SK-N-SH (cell line): ENCODE data around the gene TRPT1. TPM values are rescaled to one million over a fixed set of nuclear protein-coding genes. Genes with fewer than 3 reads are reported as not detected.

Experiments
- CTCF ChIA-PET: fragments of 300-600, 350-600 bp; formaldehyde crosslinking; extraction: SDS; loops from one replicate; lab custom pipeline; 2021; lab: Yijun Ruan, JAX
- POLR2A ChIA-PET: fragments of 350-600 bp; sonication (Branson Sonifier 250); formaldehyde crosslinking; extraction: SDS; loops from one replicate; lab custom pipeline; 2020; ENCODE audit warnings: antibody characterized with exemption, inconsistent platforms; lab: Yijun Ruan, JAX
- DNase-seq: peaks from one replicate; pipeline ENCODE4 v3.0.0; 2012
- H2AFZ ChIP-seq: fragments of 200-600 bp; sonication (generic); 2 replicates; pipeline ENCODE4 v1.8.1; 2016; ENCODE audit warnings: antibody characterized with exemption, mild to moderate bottlenecking, low read depth
- H3F3A ChIP-seq: fragments of 200-600 bp; sonication (generic); replicated peaks from 2 replicates; pipeline ENCODE3; 2016; ENCODE audit warnings: antibody characterized with exemption, mild to moderate bottlenecking; ENCODE audit not compliant: insufficient read depth
- H3K27ac ChIP-seq, 2 experiments: fragments of 200-500 bp in 1 of 2; fragments of 200-600 bp in 1 of 2; sonication (Bioruptor generic) in 1 of 2; sonication (generic), shearing (Covaris generic) in 1 of 2; 2 replicates each; pipeline versions ENCODE4 v1.5.1 to v1.6.1; 2014 to 2016; ENCODE audit warnings: low read depth in 2 of 2, inconsistent platforms in 1 of 2, low read length in 1 of 2, mild to moderate bottlenecking in 1 of 2, mixed read lengths in 1 of 2
- H3K27me3 ChIP-seq: fragments of 200-600 bp; sonication (generic), shearing (Covaris generic); 2 replicates; pipeline ENCODE4 v1.6.1; 2016; ENCODE audit warnings: mixed run types; ENCODE audit not compliant: insufficient read depth
- H3K36me3 ChIP-seq, 2 experiments: fragments of 200-500 bp in 1 of 2; fragments of 200-600 bp in 1 of 2; sonication (Bioruptor generic) in 1 of 2; sonication (generic) in 1 of 2; replicated peaks in 1 of 2; 2 replicates each; pipeline versions ENCODE3 to v1.5.1; 2014 to 2016; ENCODE audit warnings: low read length in 1 of 2, mild to moderate bottlenecking in 1 of 2; ENCODE audit not compliant: insufficient read depth in 2 of 2, control insufficient read depth in 1 of 2
- H3K4me1 ChIP-seq, 2 experiments: fragments of 200-500 bp in 1 of 2; fragments of 200-600 bp in 1 of 2; sonication (Bioruptor generic) in 1 of 2; sonication (generic), shearing (Covaris generic) in 1 of 2; 2 replicates each; pipeline versions ENCODE4 v1.5.1 to v1.6.1; 2014 to 2016; ENCODE audit warnings: low read depth in 1 of 2, low read length in 1 of 2, mixed run types in 1 of 2; ENCODE audit not compliant: insufficient read depth in 2 of 2, control insufficient read depth in 1 of 2
- H3K4me2 ChIP-seq: fragments of 200-600 bp; sonication (generic), shearing (Covaris generic); 2 replicates; pipeline ENCODE4 v1.6.1; 2017; ENCODE audit warnings: mixed run types
- H3K4me3 ChIP-seq, 2 experiments: fragments of 200-500 bp in 1 of 2; fragments of 200-600 bp in 1 of 2; sonication (Bioruptor generic) in 1 of 2; sonication (generic), shearing (Covaris generic) in 1 of 2; 2 replicates each; pipeline versions ENCODE4 v1.5.1 to v1.8.1; 2014 to 2016; ENCODE audit warnings: low read depth in 2 of 2, inconsistent platforms in 1 of 2, low read length in 1 of 2, mild to moderate bottlenecking in 1 of 2, mixed read lengths in 1 of 2, moderate library complexity in 1 of 2
- H3K79me2 ChIP-seq: fragments of 200-600 bp; sonication (generic); 2 replicates; pipeline ENCODE4 v1.8.1; 2017; ENCODE audit warnings: mild to moderate bottlenecking; ENCODE audit not compliant: insufficient read depth
- H3K9ac ChIP-seq: fragments of 200-600 bp; sonication (generic); 2 replicates; pipeline ENCODE4 v1.6.1; 2017; ENCODE audit warnings: mixed run types
- H3K9me2 ChIP-seq: fragments of 200-600 bp; sonication (generic); 2 replicates; pipeline ENCODE4 v1.6.1; 2017; ENCODE audit warnings: mixed run types
- H3K9me3 ChIP-seq: fragments of 200-600 bp; sonication (generic); 2 replicates; pipeline ENCODE4 v1.6.1; 2017; ENCODE audit warnings: mixed run types, mild to moderate bottlenecking, moderate library complexity
- H4K20me1 ChIP-seq: fragments of 200-600 bp; sonication (generic); 2 replicates; pipeline ENCODE4 v1.6.1; 2017; ENCODE audit warnings: mild to moderate bottlenecking, mixed run types; ENCODE audit not compliant: insufficient read depth
- CHD2 ChIP-seq: fragments of 150-350 bp; IDR thresholded peaks from 2 replicates; pipeline ENCODE4 v1.6.1; 2018; ENCODE audit warnings: low read length; ENCODE audit not compliant: partially characterized antibody
- FOSL2 ChIP-seq: IDR thresholded peaks from 2 replicates; pipeline ENCODE4 v1.4.0; 2012; ENCODE audit warnings: low read depth, mild to moderate bottlenecking, moderate library complexity, borderline replicate concordance
- GABPA ChIP-seq: IDR thresholded peaks from 2 replicates; pipeline ENCODE4 v1.4.0; 2012; ENCODE audit warnings: low read depth, mild to moderate bottlenecking
- MEF2A ChIP-seq: IDR thresholded peaks from 2 replicates; pipeline ENCODE4 v1.4.0; 2012; ENCODE audit warnings: low read depth, borderline replicate concordance
- MXI1 ChIP-seq: IDR thresholded peaks from 2 replicates; pipeline ENCODE4 v1.6.1; 2012; ENCODE audit warnings: mild to moderate bottlenecking, low read depth, low read length, improper control_type of control experiment
- NRF1 ChIP-seq: IDR thresholded peaks from 2 replicates; pipeline ENCODE4 v1.6.1; 2012; ENCODE audit warnings: low read depth, mild to moderate bottlenecking, low read length
- POLR2AphosphoS5 ChIP-seq: IDR thresholded peaks from 2 replicates; pipeline ENCODE4 v1.6.1; 2012; ENCODE audit warnings: low read depth, low read length
- RAD21 ChIP-seq: IDR thresholded peaks from 2 replicates; pipeline ENCODE4 v1.6.1; 2012; ENCODE audit warnings: mild to moderate bottlenecking, low read length
- RXRA ChIP-seq: IDR thresholded peaks from 2 replicates; pipeline ENCODE4 v1.4.0; 2012; ENCODE audit warnings: low read depth, mild to moderate bottlenecking, borderline replicate concordance
- SIN3A ChIP-seq: IDR thresholded peaks from 2 replicates; pipeline ENCODE4 v1.6.1; 2012; ENCODE audit warnings: low read depth, mild to moderate bottlenecking, low read length, moderate library complexity, borderline replicate concordance
- TCF12 ChIP-seq: IDR thresholded peaks from 2 replicates; pipeline ENCODE4 v1.4.0; 2012
- TEAD4 ChIP-seq: IDR thresholded peaks from 2 replicates; pipeline ENCODE4 v1.4.0; 2012; ENCODE audit warnings: mild to moderate bottlenecking, borderline replicate concordance; ENCODE audit not compliant: insufficient read depth
- WGBS: methylation state at CpG from one replicate; pipeline ENCODE4 v1.1.6; 2017; ENCODE audit warnings: low lambda C conversion rate; 5-methylcytosine and 5-hydroxymethylcytosine counted together
- polyA plus RNA-seq, 3 experiments: library from polyadenylated mRNA; depleted of rRNA; stranded (reverse); fragments of >200 nt; gene quantifications; 2 replicates each; pipeline ENCODE4 v1.2.3, GENCODE V29; 2012
- TF ChIP-seq, protein P1 (sequence below): IDR thresholded peaks from 2 replicates; pipeline ENCODE4 v1.4.0; 2012; ENCODE audit warnings: low read depth
- TF ChIP-seq, protein P2 (sequence below): fragments of 150-350 bp; IDR thresholded peaks from 2 replicates; pipeline ENCODE4 v1.6.1; 2017; ENCODE audit warnings: antibody characterized with exemption, low read length, low read depth, borderline replicate concordance
- TF ChIP-seq, protein P3 (sequence below): IDR thresholded peaks from 2 replicates; pipeline ENCODE4; 2012

The TRPT1 gene
- polyA plus RNA-seq, 1 of the 3 experiments (the other 2 are of a cell fraction), result 62.4 TPM

DNA sequence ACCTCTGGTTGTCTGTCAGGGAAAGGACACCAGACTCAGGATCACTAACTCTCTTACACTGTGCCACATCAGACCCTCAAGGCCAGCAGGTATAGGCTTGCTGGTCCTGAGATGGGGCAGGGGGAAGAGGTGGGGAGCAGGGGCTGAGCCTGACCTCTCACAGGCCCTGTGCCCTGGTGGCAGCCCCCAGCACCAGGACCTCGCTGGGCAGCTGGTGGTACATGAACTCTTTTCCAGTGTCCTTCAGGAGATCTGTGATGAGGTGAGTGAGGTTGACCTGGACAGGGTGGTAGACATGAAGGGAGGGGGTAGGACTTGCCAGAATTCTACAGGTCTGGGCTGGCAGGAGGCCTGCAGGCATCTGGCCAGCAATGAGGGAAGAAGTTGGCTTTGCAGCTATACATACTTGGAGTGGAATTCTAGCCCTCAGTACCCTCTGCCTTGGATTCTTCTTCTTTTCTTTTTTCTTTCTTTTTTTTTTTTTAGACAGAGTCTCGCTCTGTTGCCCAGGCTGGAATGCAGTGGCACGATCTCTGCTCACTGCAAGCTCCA is 1.5 kb upstream of the TRPT1 start:
- peak overlapping the region; percentile 88 to 97 for H3K4me3 ChIP-seq
- no peak for DNase-seq
- peak overlapping the region; percentile 98 for H3K4me2 ChIP-seq
- no peaks in the 10 kb centered on the region for H4K20me1 ChIP-seq
- POLR2A ChIA-PET, result interaction anchor here (1.1 to 1.7 kb wide), 4 partner anchors 19 to 57 kb away, joined by 3 to 5 read pairs (median 4); partner anchors contain the start of genes BAD and PPP1R14B
- CTCF ChIA-PET, result interaction anchor here (0.7 to 5.2 kb wide), 3 partner anchors 11 to 77 kb away, joined by 3 to 36 read pairs (median 9); partner anchors contain the start of genes ESRRA and PLCB3
- TF ChIP-seq GABPA, result no peak
- H3K27ac ChIP-seq, result peak overlapping the region in 1 of 2 experiments; percentile 31; a peak in 1 of 4 replicates
- peaks cover 42% of the 10 kb centered on the region for H3K79me2 ChIP-seq
- H3K27me3 ChIP-seq, result no peaks in the 10 kb centered on the region
- H3K36me3 ChIP-seq, result peaks cover 0 to 14% of the 10 kb centered on the region in 2 experiments
- H3K9me3 ChIP-seq, result no peaks in the 10 kb centered on the region
- H2AFZ ChIP-seq, result no peak overlapping the region
- H3K9ac ChIP-seq, result peak overlapping the region; percentile 75
- H3F3A ChIP-seq, result peaks cover 10% of the 10 kb centered on the region
- H3K4me1 ChIP-seq, result peaks cover 15 to 48% of the 10 kb centered on the region in 2 experiments; a peak in 2 of 4 replicates
- no peaks in the 10 kb centered on the region for H3K9me2 ChIP-seq
- WGBS, result 85% methylated on average over 2 of the region's 3 CpGs

DNA sequence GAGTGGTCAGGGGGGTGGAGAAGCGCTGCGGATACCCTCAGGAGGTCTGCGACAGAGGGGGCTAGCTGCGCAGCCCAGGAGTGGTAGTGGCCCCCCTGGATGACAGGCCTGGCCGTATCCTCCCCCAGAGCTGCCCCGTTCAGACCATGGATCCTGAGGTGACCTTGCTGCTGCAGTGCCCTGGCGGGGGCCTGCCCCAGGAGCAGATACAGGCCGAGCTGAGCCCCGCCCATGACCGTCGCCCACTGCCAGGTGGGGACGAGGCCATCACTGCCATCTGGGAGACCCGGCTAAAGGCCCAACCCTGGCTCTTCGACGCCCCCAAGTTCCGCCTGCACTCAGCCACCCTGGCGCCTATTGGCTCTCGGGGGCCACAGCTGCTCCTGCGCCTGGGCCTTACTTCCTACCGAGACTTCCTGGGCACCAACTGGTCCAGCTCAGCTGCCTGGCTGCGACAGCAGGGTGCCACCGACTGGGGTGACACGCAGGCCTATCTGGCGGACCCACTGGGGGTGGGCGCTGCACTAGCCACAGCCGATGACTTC is 593 bp upstream of the TRPT1 start:
- WGBS, result no CpG with 5 or more reads among the region's 26 CpGs
- Histone ChIP-seq H3K4me2 (peak overlapping the region; percentile 98), H3K79me2 (peaks cover 42% of the 10 kb centered on the region), H3K27me3 (no peaks in the 10 kb centered on the region), H3K4me1 (peaks cover 13 to 39% of the 10 kb centered on the region in 2 experiments; a peak in 2 of 4 replicates), H3K9me2 (no peaks in the 10 kb centered on the region), H3K4me3 (peak overlapping the region; percentile 88 to 97), H3F3A (peaks cover 10% of the 10 kb centered on the region), H2AFZ (peak overlapping the region; percentile 78; the same call in 1 of the 2 replicates), H4K20me1 (no peaks in the 10 kb centered on the region), H3K9ac (peak overlapping the region; percentile 75), H3K27ac (peak overlapping the region; percentile 44 to 88), H3K9me3 (no peaks in the 10 kb centered on the region), H3K36me3 (peaks cover 0 to 14% of the 10 kb centered on the region in 2 experiments)
- 0 out of 2 replicates have a peak, but pooled peaks have one; percentile 4 for TF ChIP-seq MXI1
- TF ChIP-seq, protein P1, sequence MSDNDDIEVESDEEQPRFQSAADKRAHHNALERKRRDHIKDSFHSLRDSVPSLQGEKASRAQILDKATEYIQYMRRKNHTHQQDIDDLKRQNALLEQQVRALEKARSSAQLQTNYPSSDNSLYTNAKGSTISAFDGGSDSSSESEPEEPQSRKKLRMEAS, result no peak
- ChIA-PET POLR2A (interaction anchor here (0.7 to 1.7 kb wide), 16 partner anchors 9 to 91 kb away, joined by 3 to 6 read pairs (median 4); partner anchors contain the start of genes BAD, FKBP2, PPP1R14B and PRDX5), CTCF (interaction anchor here (1.0 to 5.2 kb wide), 7 partner anchors 22 to 78 kb away, joined by 3 to 36 read pairs (median 4); partner anchors contain the start of genes ESRRA, MACROD1 and PLCB3)
- DNase-seq, result peak; percentile 76

DNA sequence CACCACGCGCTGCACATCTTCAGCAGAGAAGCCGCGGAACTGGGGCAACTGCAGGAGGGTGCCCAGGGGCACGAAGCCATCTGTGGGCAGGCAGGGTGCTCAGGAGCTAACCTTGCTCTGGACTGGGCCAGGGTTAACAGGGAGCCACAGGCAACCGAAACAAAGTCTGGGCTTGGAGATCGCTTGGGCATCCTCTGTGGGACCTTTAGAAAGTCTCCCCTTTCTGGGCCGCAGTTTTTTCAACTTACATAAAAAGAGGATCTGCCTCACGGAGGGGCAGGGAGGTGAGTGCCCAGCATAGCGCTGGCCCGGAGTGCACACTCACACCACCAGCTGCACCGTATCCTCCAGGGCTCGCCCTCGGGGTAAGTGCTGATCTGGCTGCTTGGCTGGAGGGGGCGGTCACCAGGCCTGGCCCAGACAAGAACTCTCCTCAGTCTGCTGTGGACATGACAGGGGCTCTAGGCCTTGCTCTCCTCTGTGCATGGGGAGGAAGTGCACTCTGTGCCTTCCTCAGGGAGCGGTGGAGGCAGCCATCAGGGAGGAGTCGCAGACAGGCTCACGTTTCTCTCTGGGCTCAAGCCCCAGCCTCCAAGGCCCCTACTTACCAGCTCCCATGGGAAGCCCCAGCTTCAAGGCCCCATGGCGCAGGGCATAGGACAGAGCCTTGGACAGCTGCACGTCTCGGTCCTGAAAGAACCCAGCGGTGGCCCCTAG is 937 bp downstream of the TRPT1 start:
- Histone ChIP-seq H3K36me3 (peaks cover 0 to 14% of the 10 kb centered on the region in 2 experiments), H3K9ac (peak overlapping the region; percentile 75), H3K27ac (peak overlapping the region; percentile 47 to 88; a peak in 3 of 4 replicates), H2AFZ (no peak overlapping the region), H3K4me1 (peaks cover 9 to 34% of the 10 kb centered on the region in 2 experiments; a peak in 2 of 4 replicates), H4K20me1 (no peaks in the 10 kb centered on the region), H3F3A (peaks cover 6% of the 10 kb centered on the region), H3K79me2 (peaks cover 42% of the 10 kb centered on the region), H3K4me3 (peak overlapping the region; percentile 88 to 97), H3K4me2 (peak overlapping the region; percentile 98), H3K9me2 (no peaks in the 10 kb centered on the region), H3K27me3 (no peaks in the 10 kb centered on the region), H3K9me3 (no peaks in the 10 kb centered on the region)
- DNase-seq, result peak; percentile 33
- 60% methylated on average over 15 of the region's 22 CpGs for WGBS
- no peak for TF ChIP-seq FOSL2
- no peak for TF ChIP-seq SIN3A
- no peak for TF ChIP-seq RAD21
- no peak for TF ChIP-seq RXRA
- TF ChIP-seq TEAD4, result no peak
- no peak for TF ChIP-seq TCF12
- no peak for TF ChIP-seq POLR2AphosphoS5
- TF ChIP-seq, protein P1, result no peak
- TF ChIP-seq CHD2, result no peak
- no peak for TF ChIP-seq MEF2A
- TF ChIP-seq, protein P2, sequence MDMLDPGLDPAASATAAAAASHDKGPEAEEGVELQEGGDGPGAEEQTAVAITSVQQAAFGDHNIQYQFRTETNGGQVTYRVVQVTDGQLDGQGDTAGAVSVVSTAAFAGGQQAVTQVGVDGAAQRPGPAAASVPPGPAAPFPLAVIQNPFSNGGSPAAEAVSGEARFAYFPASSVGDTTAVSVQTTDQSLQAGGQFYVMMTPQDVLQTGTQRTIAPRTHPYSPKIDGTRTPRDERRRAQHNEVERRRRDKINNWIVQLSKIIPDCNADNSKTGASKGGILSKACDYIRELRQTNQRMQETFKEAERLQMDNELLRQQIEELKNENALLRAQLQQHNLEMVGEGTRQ, result no peak
- no peak for TF ChIP-seq NRF1
- TF ChIP-seq, protein P3, sequence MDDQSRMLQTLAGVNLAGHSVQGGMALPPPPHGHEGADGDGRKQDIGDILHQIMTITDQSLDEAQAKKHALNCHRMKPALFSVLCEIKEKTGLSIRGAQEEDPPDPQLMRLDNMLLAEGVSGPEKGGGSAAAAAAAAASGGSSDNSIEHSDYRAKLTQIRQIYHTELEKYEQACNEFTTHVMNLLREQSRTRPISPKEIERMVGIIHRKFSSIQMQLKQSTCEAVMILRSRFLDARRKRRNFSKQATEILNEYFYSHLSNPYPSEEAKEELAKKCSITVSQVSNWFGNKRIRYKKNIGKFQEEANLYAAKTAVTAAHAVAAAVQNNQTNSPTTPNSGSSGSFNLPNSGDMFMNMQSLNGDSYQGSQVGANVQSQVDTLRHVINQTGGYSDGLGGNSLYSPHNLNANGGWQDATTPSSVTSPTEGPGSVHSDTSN, result no peak
- ChIA-PET POLR2A (interaction anchor here (0.7 to 1.0 kb wide), 4 partner anchors 16 to 22 kb away, joined by 3 read pairs; partner anchors contain the start of gene FKBP2), CTCF (interaction anchor here (0.8 to 5.2 kb wide), 6 partner anchors 14 to 79 kb away, joined by 3 to 36 read pairs (median 4); partner anchors contain the start of genes FERMT3 and PLCB3)
